ENCODE results near the gene PTPRD. TPM values are rescaled to one million over a fixed set of nuclear protein-coding genes. Genes with fewer than 3 reads are reported as not detected.

PTPRD gene
- total RNA-seq, 1 experiment from 2014 or later: not detected

- H3K27me3 ChIP-seq (ENCODE audit: control insufficient read depth, insufficient read depth, low read length): no peaks in the 10 kb centered on the region
- intact Hi-C loops (cut with micrococcal nuclease; ENCODE audit: unreplicated experiment) (no loop called here), in situ Hi-C loops (cut with HindIII; ENCODE audit: low pct_unique_long_range_greater_than_20kb, low sequenced_read_pairs) (no loop called here)
- TF ChIP-seq POLR2AphosphoS5 (IDR thresholded peaks at IDR 0.05; ENCODE audit: low read depth, low read length): no peak
- TF ChIP-seq CTCF (IDR thresholded peaks at IDR 0.05): no peak
- no peak for TF ChIP-seq SIN3A (IDR thresholded peaks at IDR 0.05; ENCODE audit: borderline replicate concordance, insufficient read depth, low read depth, low read length)
- no peak for TF ChIP-seq REST (IDR thresholded peaks at IDR 0.05; ENCODE audit: insufficient read depth in 1 of 2, low read depth in 2 of 2, low read length in 1 of 2)
- no peak for TF ChIP-seq TCF7L2 (IDR thresholded peaks at IDR 0.05; ENCODE audit: low read depth, low read length)
- no peak for ATAC-seq
- no peaks in the 10 kb centered on the region for H3K9me3 ChIP-seq (ENCODE audit: control insufficient read depth, insufficient read depth, low read depth, low read length)
- no TSS peak for BruUV-seq (replicated peaks)
- POLR2A ChIA-PET: no interaction called here
- CTCF ChIA-PET: no interaction called here
- no peak overlapping the region for H3K27ac ChIP-seq (ENCODE audit: low read length)
- no peaks in the 10 kb centered on the region for H3K4me1 ChIP-seq (ENCODE audit: control insufficient read depth, insufficient read depth, low read length)
- H3K36me3 ChIP-seq (ENCODE audit: control insufficient read depth, insufficient read depth, low read length): no peaks in the 10 kb centered on the region
- H3K4me3 ChIP-seq (ENCODE audit: low read depth in 2 of 2, low read length in 2 of 2): no peak overlapping the region
- no peak for DNase-seq (ENCODE audit: low read depth, low spot score)
Measured at GRCh38 chr9:8831568-8831967, 1781.2 kb downstream of the PTPRD start.

- CTCF ChIA-PET: no interaction called here
- ATAC-seq: no peak
- H3K36me3 ChIP-seq (ENCODE audit: control insufficient read depth, insufficient read depth, low read length): no peaks in the 10 kb centered on the region
- POLR2A ChIA-PET: no interaction called here
- no peak for TF ChIP-seq POLR2AphosphoS5 (IDR thresholded peaks at IDR 0.05; ENCODE audit: low read depth, low read length)
- no peaks in the 10 kb centered on the region for H3K9me3 ChIP-seq (ENCODE audit: control insufficient read depth, insufficient read depth, low read depth, low read length)
- no peaks in the 10 kb centered on the region for H3K4me1 ChIP-seq (ENCODE audit: control insufficient read depth, insufficient read depth, low read length)
- no peak overlapping the region for H3K4me3 ChIP-seq (ENCODE audit: low read depth in 2 of 2, low read length in 2 of 2)
- intact Hi-C loops (cut with micrococcal nuclease; ENCODE audit: unreplicated experiment): no loop called here
- DNase-seq (ENCODE audit: low read depth, low spot score): no peak
- in situ Hi-C loops (cut with HindIII; ENCODE audit: low pct_unique_long_range_greater_than_20kb, low sequenced_read_pairs): no loop called here
- no TSS peak for BruUV-seq (replicated peaks)
- no peak overlapping the region for H3K27ac ChIP-seq (ENCODE audit: low read length)
- no peaks in the 10 kb centered on the region for H3K27me3 ChIP-seq (ENCODE audit: control insufficient read depth, insufficient read depth, low read length)
Measured at GRCh38 chr9:8826281-8826680, 1786.5 kb downstream of the PTPRD start.

GRCh38 chr9:8825585-8826147 lies 1787.1 kb downstream of the PTPRD start:
- in situ Hi-C loops (cut with HindIII; ENCODE audit: low pct_unique_long_range_greater_than_20kb, low sequenced_read_pairs) (no loop called here), intact Hi-C loops (cut with micrococcal nuclease; ENCODE audit: unreplicated experiment) (no loop called here)
- ATAC-seq (no peak), DNase-seq (ENCODE audit: low read depth, low spot score) (no peak)
- no peak overlapping the region for H3K27ac ChIP-seq (ENCODE audit: low read length)
- H3K9me3 ChIP-seq (ENCODE audit: control insufficient read depth, insufficient read depth, low read depth, low read length): no peaks in the 10 kb centered on the region
- BruUV-seq (replicated peaks): no TSS peak
- no peaks in the 10 kb centered on the region for H3K27me3 ChIP-seq (ENCODE audit: control insufficient read depth, insufficient read depth, low read length)
- H3K4me1 ChIP-seq (ENCODE audit: control insufficient read depth, insufficient read depth, low read length): no peaks in the 10 kb centered on the region
- no peak overlapping the region for H3K4me3 ChIP-seq (ENCODE audit: low read depth in 2 of 2, low read length in 2 of 2)
- TF ChIP-seq POLR2AphosphoS5 (IDR thresholded peaks at IDR 0.05; ENCODE audit: low read depth, low read length) (no peak), SIN3A (IDR thresholded peaks at IDR 0.05; ENCODE audit: borderline replicate concordance, insufficient read depth, low read depth, low read length) (no peak), CTCF (IDR thresholded peaks at IDR 0.05) (no peak), REST (IDR thresholded peaks at IDR 0.05; ENCODE audit: insufficient read depth in 1 of 2, low read depth in 2 of 2, low read length in 1 of 2) (no peak), TCF7L2 (IDR thresholded peaks at IDR 0.05; ENCODE audit: low read depth, low read length) (no peak)
- ChIA-PET POLR2A (no interaction called here), CTCF (no interaction called here)
- no peaks in the 10 kb centered on the region for H3K36me3 ChIP-seq (ENCODE audit: control insufficient read depth, insufficient read depth, low read length)
